Omental fat pad (tissue), 4 donors: ENCODE measurements around the gene CELF1. TPM values are rescaled to one million over a fixed set of nuclear protein-coding genes. Genes with fewer than 3 reads are reported as not detected.

Source experiments
- ATAC-seq: fragments of 150-250 bp; one replicate; pipeline ENCODE4 v1.9.1; 2016; ENCODE audit warnings: mild to moderate bottlenecking, moderate library complexity; ENCODE audit not compliant: low FRiP score
- DNase-seq: peaks from one replicate; pipeline ENCODE4 v3.0.0-alpha.2; 2019; ENCODE audit warnings: low spot score
- CTCF ChIP-seq, 3 donors: fragments of 450-650 bp; IDR thresholded peaks; one replicate each; pipeline ENCODE4 v1.5.1; 2016 to 2017; ENCODE audit warnings: antibody characterized with exemption in 3 of 3, mild to moderate bottlenecking in 3 of 3, moderate library complexity in 2 of 3
- total RNA-seq, 4 donors: library from RNA; depleted of rRNA; stranded (reverse); fragments of >200 nt; gene quantifications; one replicate each; pipeline ENCODE4 v1.1.0, GENCODE V29; 2016

The CELF1 gene
- total RNA-seq, 4 donors from 2014 or later, result 90.3 to 126 (median 110) TPM

- DNase-seq, result no peak
- no peak for TF ChIP-seq CTCF (IDR thresholded peaks at IDR 0.05)
- no peak for ATAC-seq
Observed at GRCh38 chr11:47508240-47508957, 44.5 kb downstream of the CELF1 start.

- no peak for TF ChIP-seq CTCF (IDR thresholded peaks at IDR 0.05)
- ATAC-seq (no peak), DNase-seq (no peak)
Observed at GRCh38 chr11:47507563-47508239, 45.2 kb downstream of the CELF1 start.

- TF ChIP-seq CTCF (IDR thresholded peaks at IDR 0.05), result no peak
Observed at GRCh38 chr11:47506795-47507562, 46.0 kb downstream of the CELF1 start.

GRCh38 chr11:47506373-47506772, 46.6 kb downstream of the CELF1 start:
- DNase-seq (no peak), ATAC-seq (no peak)
- no peak for TF ChIP-seq CTCF (IDR thresholded peaks at IDR 0.05)

More at GRCh38 chr11:47506795-47507562, 46.0 kb downstream of the CELF1 start:
- no peak for ATAC-seq
- no peak for DNase-seq

- ATAC-seq, result no peak
- DNase-seq, result no peak
- no peak for TF ChIP-seq CTCF (IDR thresholded peaks at IDR 0.05)
Observed at GRCh38 chr11:47504910-47505309, 48.0 kb downstream of the CELF1 start.

GRCh38 chr11:47503227-47503626, 49.7 kb downstream of the CELF1 start:
- ATAC-seq (no peak), DNase-seq (no peak)
- TF ChIP-seq CTCF (IDR thresholded peaks at IDR 0.05), result no peak
